Activated CD4-positive, alpha-beta T cell treated with anti-CD3 and anti-CD28 coated beads for 1 hour (primary cell): ENCODE measurements around the gene ACOXL.

Source experiments
- DNase-seq: peaks from one replicate; pipeline ENCODE4 v3.0.0-alpha.2; 2020

Gene ACOXL

DNA sequence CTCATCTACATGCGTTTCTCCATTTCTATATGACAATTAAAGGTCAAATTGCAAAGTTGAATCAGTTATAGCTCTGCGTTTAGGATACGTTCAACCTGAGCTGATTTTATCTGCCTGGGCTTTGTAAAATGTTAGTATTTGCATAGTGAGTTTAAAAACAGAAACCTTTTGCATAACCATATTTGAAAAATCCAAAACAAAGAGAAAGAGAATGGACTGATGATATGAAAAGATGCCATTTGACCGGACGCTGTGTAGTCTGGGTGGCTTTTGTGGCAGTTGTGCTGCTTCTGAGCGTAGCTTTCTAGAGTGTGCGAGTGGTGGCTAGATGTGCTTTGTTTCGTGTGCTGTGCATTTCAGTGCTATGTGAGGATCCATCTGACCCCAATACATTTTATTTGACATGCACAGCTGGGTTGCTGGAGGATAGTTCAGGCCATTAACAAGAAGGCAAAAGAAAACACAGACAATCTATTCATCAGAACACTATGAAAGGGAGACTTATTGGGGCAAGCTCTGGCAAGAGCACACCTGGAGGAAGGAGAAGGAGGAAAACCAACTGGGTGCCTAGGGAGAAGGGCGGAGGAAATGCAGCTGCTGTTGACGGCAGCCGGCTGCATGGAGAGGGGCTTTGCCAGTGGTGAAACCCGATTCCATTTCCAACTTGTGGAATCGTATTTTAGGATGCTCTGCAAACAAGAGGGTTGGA is 126.8 kb downstream of the ACOXL start:
- no peak for DNase-seq

DNA sequence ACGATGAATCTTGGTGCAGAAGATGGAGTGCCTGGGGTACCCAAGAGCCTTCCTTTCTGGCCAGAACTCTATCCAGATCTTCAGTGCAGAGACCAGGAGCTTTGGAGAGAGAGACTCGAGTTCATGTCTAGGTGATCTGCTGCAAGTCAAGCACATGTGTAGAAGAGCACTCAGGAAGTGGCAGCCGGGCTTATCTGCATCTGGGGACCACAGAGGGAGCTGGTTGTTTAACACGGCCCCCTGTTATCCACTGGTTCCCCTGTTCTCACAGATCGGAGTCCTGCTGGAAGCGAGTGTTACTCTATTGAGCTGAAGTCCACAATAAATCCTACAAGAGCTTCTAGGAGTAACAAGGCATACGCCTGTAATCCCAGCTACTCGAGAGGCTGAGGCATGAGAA is 128.3 kb downstream of the ACOXL start:
- DNase-seq = no peak

DNA sequence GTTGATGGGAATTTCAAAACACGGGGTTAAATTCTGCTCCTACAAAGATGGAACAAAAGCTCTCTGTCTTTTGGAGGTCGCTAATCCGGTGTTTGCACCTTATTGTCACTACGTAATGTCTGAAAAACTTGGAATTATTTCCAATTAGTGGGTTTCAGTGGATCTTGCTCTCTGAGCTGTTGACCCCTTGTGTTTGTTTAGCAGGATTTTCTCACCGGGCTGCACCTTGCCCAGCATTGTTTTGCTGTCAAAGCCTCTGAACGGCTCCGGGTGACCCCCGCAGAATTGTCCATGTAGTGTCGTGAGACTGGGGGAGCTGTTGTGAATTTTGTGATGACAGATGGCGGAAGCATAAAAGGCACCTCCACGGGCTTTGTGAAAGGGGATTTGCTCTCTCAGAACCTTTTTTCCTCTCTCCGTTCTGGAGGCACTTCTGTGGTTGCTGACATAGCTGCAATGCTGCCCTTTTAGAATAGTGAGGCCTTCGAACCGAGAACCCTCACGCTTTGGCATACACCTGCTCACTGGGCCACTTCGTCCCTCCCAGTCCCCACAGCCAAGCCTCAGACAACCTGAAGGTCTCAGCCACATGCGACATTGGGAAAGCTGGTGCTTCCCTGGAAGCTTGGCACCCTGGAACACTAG is 129.4 kb downstream of the ACOXL start:
- no peak for DNase-seq

DNA sequence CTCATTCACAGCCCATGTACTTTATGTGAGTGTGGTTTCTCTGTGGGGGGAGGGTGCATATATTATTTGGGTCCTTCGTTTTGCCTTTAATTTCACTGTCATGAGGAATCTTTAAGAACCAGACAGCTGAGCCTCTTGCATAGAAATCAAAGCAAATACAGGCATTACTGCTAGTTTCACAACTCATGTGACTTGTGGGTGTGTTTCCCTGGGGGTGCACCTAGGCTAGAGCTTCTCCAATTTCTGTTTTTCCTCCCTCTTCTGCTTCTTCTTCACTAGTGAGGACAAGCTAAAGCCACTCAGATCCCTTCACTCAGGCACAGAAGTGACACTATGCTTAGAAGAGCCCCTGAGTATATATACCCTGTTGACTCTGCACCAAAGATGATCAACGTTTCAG is 131.4 kb downstream of the ACOXL start:
- DNase-seq = no peak

DNA sequence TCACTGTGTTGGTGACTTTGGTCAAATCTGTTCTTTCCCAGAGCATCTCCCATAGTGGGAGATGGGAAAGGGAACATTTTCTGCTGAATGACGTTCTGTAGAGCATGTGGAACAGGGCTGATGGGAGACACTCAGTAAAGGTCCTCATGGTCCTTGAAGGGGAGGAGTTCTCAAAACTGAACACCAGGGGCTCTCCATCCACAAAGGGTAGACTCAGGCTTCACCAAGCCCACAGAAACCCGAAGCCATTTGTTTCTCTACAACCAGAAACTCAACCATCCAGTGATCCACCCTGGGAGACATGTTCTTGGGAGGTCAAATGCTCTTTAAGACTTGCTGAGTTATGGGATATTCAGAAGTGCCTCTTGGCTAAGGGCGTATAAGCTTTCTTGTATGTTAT is 131.8 kb downstream of the ACOXL start:
- DNase-seq = no peak

DNA sequence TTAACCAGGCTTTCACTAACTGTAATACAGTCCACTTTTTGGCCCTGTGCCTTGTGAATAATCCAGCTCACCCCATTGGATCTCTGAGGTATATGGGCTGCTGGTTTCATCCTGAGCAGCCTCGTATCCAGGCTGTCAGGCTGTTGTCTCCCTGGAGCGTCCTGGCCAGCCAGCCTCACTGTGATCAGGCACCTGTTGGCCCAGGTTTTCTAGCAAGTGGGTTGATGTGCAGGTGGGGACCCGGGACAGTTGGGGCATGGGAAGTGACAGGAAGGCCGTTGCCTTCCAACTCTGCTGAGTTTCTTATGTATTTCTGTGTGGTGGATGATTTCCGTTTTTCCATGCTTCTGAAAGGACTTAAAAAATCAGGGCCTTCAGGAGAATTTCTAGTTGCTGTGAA is 132.4 kb downstream of the ACOXL start:
- DNase-seq = no peak

DNA sequence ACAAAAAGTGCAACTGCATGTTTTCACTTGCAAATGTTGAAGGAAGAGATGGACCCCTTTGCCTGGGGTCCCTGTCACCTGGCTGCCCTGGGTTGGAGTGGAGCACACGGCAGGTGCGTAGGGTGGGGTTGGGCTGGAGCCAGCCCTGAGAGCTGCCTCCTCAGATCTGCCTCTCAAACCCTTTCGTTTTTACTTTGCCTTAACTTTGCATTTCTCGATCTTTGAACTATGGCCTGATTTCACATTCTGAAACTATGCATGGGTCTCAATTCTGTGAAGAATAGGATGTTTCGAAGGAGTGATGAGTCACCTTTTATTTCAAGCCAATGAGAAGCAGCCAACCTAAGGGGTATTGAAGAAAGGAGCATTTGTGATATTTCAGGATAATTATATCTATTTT is 132.8 kb downstream of the ACOXL start:
- no peak for DNase-seq

DNA sequence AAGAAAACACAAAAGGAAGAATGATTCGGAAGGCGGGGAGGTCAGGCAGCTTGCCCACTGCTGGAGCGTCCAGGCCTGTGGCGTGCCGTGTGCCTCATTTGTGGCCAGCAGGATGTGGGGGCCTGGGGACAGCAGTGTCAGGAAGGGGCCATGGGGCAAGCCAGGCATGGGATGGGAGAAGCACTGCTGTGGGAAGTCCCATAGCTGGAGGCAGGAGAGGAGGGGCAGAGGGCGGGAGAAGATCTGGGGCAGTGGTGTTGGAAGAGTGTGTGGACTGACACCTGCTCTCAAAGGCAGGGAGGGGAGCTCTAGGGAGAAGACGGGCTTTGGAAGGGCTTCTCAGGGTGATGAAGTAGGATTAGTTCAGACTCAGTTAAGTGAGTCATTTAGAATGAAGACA is 133.7 kb downstream of the ACOXL start:
- no peak for DNase-seq

DNA sequence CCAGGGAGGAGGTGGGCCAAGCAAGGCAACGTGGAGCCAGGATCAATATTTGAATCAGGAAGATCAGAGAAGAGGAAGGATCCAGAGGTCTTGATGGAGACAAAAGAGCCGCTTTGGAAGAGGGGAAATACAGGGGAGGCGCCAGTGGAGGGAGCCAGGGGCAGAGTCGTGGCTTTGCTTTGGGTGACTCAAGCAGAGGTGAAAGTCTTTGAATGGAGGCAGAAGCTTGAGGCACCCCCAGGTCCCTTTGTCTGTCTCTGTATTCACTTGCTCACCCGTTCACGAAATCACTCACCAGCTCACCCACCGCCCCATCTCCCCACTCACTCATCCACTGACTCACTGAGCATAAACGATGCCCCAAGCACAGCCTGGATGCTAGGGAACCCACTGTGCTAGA is 134.1 kb downstream of the ACOXL start:
- no peak for DNase-seq

DNA sequence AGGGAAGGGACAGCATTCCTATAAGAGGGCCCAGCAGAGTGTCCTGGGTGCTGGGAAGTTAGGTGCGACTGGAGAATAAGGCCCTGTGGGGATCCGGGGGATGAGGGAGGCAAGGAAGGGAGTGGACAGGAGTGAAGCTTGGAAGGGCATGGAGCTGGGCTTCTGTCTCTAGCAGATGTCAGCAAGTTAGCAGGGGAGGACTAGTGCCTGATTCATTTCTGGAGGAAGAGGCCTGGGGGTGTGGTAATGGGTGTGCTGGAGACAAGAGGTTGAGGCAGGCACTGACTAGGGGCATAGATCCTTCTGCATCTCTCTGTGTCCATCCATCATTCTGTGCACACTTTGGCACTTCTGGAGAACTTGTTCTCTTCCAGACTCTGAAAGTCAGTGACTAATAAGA is 134.7 kb downstream of the ACOXL start:
- no peak for DNase-seq

DNA sequence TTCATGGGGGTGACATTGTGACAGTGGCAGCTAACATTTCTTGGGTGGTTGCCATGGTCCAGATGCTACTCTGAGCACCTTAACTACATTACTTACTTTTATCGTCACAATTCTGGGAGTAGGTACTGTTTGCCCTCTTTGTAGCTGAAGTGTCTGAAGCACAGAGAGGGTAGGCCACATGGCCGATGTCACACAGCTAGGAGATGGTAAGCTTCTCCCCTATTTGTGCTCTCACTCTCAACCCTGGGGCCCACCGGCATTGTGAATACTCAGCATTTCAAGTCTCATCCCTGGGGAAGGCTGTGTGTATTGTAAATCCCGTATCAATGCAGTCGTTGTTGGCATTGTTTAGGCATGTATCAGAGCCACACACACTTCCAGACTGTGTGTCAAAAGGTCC is 136.6 kb downstream of the ACOXL start:
- no peak for DNase-seq

DNA sequence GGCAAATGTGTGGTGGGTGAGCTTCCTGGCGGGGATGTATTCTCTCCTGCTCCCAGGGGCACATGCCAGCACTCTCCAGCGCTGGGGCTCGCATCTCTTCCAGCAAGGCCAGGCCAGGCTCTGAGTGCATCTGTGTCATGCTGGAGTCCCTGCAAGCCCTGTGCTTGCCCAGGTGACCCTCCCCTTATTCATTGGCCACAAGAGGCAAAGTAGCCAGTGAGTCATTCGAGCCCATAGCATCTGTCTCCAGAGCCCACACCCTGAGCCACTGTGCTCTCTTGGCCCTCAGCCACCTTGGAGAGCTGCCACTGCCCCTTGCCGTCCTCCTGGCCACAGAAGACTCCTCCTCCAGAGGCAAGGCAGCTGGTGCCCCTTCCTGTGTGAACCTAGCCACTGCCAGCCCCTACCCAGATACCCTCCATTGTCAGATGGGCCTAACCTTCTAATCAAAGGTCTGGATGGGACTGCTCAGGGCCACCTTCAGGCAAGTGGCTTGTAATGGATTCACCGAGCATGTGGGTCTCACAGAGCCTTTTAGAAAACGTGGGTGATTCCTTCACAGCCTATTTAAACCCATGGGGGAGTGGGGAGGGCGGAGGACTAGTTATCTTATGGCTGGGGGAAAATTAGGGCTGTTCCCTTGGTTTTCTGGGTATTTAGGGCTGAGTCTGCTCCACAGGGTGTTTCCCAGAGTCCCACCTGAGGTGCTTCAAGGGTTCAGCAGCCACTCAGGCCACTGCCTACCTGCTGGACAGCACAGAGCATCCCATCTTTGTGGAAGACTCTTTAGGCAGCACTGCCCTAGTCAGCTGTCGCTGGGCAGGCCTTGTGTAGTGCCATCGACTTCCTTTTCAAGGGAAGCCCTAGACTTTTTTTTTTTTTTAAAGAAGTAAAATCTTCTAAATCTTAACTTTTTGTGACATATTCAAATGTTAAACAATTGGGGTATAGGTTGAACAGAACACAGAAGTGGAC is 137.4 kb downstream of the ACOXL start:
- no peak for DNase-seq

DNA sequence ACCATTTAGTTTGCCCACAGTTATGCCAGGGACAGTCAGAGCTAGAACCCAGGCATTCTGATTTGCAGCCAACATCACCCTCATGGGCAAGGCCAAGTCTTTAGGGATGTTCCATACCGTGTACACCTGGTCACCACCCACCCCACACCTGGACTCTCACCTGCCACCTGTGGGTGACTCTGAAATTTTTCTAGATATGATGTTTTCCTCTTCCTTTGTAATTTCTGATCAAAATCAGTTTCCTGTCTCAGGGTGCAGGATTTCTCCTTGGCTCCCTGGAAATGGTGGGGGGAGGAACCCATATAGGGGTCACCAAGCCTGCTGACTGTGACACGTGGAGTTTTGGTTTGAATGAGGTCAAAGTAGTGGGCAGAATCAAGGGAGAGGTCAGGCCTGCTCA is 138.2 kb downstream of the ACOXL start:
- DNase-seq = no peak

DNA sequence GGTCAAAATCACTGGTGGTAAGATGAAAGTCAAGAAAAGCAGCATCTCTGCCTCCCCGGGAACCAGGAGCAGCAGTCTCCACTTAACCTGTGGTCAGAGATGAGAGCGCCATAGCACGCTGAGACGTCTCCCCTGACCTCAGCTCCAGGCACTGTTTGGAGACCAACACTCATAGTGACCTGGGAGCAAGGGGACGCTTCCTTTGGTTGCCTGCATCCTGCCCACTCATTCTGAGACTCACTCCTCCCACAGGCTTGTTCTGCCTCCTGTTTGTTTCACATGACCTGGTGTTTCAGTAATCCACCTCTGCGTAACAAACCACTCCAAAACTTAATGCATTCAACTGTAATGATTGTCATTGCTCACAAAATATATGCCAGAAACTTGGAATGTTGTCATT is 139.3 kb downstream of the ACOXL start:
- no peak for DNase-seq

DNA sequence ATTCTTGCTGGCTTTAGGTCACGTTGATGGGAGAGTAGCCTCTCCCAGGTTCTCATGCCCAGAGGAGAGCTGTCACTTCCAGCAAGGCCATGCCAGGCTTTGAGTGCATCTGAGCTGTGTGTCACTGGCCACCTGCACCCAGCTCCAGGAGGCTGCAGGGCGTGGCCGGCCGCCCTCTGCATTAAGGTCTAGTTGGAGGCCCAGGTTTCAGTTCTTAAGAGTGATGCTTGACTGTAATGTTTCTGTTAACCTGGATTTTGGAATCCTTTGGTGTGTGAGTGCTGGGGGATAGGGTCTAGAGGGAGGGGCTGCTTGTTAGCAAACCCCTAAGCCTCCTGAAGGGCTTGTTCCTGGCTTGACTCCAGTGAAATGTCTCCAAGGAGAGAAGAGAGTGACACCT is 140.1 kb downstream of the ACOXL start:
- no peak for DNase-seq

DNA sequence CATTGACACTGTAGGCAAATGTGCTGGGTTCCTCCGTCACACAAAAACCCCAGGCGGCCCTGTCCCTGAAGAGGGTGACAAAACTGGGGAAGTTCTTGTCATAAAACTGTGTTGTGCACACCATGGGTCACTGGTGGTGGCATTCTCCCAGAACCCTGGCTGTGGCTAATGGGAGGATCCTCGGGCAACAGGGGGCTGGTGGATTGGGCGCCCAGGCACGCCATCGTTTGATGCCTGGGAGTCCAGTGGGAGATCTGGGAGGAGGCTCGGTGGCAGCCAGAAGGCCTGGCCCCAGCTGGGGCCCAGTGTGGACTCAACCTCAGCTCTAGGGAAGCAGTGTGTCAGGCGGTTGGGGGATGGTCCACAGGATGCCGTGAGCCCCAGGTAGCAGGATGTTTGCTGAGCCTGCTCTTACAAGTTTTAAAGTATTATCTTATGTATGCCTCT is 140.7 kb downstream of the ACOXL start:
- no peak for DNase-seq

DNA sequence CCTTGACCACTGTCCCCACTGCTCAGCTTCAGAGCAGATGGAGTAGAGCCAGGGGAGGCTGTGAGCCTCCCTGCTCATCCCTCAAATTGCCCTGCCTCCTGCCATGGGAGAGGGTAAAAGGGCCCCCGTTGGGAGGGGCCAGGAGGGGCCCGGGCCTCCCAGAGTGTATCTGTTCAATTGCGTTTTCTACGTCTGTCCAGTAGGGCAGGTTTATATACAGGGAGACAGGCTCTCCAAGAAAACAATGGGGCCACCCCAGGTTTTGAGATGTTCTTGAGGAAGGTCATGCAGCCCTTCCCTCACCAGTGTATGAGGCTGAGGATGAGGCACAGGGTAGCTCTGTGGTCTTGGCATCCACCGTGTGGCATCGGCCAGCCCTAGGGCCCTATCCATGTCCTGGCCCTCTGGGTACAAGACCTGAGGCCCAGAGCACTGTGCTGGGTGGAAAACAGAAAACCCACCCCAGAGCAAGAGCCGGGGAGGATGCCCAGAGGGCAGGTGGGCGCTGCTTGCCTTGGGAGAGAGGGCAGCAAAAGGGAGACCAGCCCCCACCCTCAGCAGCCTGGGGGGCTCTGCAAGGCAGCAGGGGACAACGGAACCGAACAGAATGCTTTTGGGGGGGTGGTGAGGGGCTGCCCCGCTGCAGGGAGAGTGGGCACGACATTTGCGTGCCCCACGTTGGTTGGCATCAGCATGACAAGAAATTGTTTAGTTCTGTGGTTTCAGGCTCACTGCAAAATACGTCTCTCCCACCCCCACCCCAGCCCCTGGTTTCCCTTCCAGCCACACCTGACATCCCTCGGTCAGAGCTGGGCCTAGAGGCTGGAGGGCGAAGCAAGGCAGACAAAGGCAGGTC is 141.5 kb downstream of the ACOXL start:
- DNase-seq = no peak

DNA sequence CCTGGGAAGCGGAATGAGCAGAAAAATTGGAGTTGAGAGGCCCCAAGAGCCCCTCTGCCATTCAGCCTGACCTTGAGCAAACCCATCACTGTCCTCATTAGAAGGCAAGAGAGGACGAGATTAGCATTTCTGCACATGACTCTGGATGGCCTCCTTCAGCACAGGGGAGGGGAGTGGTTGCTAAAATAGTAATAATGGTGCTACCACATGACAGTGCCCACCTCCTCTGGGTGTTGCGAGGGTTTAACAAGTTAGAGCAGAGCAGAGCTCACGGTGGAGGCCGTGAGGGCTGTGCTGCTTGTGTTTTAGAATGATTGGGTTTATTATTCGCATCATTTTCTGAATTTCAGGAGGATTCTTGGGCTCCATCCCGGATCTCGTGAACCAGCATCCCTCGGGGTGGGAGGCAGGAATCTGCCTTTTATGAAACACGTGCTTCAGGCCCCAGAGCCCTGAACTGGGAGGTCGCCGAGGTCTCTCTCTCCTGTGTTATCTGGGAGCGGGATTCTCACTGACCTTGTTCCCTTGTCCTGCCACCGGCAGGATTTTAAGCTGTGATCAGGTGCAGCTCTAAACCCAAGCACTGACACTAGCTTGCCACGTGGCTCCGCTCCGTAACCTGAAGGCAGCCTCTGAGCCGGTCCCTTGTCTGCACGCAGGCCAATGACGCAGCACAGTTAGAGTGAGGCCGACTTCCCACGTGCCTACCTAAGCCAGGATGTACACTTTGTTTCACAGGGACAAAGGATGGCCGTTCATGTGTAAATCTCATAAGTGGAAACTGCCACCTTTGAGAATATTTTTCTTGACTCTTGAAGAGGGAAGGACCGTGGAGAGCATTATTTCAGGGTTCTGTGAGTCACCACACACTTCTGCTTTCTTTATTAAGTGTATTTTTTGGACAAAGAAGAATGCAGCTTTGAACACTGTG is 142.3 kb downstream of the ACOXL start:
- no peak for DNase-seq

DNA sequence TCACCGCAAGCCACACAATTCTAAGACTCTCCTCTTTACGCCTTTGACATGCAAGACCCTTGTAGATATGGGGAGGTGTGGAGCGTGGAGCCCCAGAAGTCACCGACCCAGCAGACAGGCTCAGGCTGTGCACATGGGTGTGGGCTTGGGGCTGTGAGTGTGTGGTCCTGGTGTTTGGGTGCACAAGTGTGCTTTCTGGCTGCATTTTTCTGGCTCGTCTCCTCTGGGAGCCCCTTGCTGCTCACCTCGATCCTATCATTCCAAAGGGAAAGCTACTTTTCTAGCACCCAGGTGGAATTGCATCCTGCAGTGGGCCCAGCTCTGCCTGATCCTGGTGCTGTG is 143.0 kb downstream of the ACOXL start:
- DNase-seq = no peak

DNA sequence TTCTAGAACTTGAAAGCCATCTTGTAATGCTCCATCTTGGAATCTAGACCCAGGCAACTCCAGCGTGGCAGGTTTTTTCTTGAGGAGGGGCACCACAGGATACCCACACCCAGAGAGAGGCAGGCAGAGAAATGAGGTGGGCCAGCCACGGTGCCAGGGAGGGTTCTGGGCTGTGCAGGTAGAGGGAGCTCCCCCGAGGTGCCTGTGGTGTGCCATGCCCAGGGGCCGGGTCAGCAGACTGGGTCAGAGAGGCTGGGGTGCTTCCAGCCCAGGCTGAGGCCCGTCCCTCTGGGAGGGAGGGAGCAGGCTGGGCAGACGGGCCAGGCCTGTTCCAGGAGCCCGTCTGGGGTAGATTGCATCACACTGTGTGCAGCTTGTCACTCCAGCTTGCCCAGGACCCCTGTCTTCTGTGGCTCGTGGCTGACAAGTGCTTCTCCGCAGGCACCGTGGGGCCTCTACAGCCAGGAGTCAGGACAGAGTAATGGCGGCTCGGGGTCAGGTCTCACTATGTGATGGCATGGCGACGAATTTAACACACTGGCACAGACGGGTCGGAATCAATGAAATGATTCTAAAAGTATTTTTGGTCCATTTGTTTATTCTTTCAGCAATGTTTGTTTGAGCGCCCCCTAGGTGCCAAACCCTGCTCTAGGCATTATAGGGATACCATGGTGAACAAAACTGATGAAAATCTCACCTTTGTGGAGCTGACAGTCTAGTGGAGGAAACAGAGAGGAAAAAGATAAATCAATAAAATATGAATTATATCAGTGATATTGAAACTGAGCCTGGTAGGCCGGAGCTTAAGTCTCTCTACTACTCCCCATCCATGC is 144.0 kb downstream of the ACOXL start:
- no peak for DNase-seq
